C4-2B (cell line): ENCODE measurements around the gene RDH13.

Source experiments
- H3K27ac ChIP-seq: fragments of 450-650 bp; 2 replicates; pipeline ENCODE4 v1.5.1; 2017
- ZFX ChIP-seq: fragments of 450-650 bp; IDR thresholded peaks from 2 replicates; pipeline ENCODE4 v1.6.1; 2017
- TF ChIP-seq, protein P1 (sequence below): fragments of 450-650 bp; conservative IDR thresholded peaks from 2 replicates; pipeline ENCODE4 v1.5.1; 2017; ENCODE audit warnings: mild to moderate bottlenecking

RDH13 gene

DNA sequence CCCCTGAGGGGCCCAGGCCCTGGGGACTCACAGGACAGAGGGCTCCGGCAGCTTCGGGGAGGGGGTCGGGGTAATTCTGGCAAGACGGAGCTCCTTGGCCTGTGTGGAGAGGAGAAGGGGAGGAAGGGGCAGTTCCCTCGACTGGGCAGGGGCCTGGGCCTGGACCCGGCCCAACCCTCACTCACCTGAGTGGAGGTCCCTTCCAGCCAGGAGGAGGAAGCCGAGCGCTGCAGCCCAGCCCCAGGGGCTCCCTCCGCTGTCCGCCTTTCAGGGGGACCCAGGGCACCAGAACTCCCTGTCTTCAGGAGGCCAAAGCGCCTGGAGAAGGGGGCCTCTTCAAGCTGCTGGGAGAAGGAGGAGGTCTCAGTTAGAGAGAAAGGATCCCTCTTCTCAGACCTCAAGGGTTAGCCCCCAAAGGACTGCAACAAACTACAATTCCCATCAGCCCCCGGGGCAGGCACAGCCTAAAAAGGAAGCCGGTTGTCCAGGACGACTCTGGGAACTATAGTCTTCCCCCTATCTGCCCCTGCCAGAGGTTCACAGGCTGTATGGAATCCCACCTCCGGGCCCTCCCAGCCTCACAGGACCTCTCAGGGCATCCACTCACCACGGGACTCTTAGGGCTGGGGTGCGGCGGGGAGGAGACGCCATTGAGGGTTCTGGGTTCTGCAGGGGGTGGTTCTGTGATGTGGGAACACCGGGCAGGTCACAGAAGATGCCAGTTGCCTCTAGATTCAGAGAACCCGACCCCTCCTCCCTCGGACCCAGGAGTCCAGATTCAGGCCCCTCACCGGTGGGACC is 32.5 kb upstream of the RDH13 start:
- TF ChIP-seq ZFX = no peak
- TF ChIP-seq, protein P1, sequence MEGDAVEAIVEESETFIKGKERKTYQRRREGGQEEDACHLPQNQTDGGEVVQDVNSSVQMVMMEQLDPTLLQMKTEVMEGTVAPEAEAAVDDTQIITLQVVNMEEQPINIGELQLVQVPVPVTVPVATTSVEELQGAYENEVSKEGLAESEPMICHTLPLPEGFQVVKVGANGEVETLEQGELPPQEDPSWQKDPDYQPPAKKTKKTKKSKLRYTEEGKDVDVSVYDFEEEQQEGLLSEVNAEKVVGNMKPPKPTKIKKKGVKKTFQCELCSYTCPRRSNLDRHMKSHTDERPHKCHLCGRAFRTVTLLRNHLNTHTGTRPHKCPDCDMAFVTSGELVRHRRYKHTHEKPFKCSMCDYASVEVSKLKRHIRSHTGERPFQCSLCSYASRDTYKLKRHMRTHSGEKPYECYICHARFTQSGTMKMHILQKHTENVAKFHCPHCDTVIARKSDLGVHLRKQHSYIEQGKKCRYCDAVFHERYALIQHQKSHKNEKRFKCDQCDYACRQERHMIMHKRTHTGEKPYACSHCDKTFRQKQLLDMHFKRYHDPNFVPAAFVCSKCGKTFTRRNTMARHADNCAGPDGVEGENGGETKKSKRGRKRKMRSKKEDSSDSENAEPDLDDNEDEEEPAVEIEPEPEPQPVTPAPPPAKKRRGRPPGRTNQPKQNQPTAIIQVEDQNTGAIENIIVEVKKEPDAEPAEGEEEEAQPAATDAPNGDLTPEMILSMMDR = no peak
- no peak overlapping the region for H3K27ac ChIP-seq

DNA sequence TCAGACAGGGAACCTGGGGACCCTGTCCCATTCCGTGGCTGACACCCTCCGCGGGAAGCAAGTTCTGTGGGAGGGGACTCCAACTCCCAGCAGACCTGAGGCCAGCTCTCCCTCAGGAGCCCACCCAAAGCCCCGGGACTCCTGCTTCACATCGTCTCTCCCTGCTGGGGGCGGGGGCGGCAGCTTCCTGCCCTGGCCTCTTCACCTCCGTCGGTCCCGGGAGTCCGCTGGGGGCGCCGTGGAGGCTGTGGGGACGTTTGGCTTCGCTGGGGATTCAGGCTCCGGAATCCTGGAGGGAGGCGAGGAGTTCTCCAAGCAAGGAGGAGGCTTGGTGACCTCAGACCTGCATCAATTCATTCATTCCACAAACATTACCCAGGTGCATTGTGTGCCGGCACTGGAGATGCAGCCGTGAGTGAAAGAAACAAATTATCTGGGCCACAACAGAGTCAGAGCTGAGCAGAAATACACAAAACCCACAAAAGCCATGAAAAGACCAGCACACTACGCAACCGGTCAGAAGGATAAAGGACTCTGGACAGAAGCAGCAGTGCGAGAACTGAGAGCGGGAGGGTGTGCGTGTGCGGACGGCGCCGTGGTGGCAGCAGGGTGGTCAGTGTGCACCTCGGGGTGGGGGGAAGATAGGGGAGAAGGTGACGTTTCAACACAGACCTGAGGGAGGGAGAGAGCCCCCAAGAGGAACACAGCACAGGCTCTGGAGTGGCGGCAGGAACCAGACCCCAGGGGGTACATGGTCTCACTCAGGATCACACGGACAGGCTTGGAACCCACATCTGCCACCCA is 31.7 kb upstream of the RDH13 start:
- H3K27ac ChIP-seq = no peak overlapping the region
- TF ChIP-seq, protein P1 = no peak

DNA sequence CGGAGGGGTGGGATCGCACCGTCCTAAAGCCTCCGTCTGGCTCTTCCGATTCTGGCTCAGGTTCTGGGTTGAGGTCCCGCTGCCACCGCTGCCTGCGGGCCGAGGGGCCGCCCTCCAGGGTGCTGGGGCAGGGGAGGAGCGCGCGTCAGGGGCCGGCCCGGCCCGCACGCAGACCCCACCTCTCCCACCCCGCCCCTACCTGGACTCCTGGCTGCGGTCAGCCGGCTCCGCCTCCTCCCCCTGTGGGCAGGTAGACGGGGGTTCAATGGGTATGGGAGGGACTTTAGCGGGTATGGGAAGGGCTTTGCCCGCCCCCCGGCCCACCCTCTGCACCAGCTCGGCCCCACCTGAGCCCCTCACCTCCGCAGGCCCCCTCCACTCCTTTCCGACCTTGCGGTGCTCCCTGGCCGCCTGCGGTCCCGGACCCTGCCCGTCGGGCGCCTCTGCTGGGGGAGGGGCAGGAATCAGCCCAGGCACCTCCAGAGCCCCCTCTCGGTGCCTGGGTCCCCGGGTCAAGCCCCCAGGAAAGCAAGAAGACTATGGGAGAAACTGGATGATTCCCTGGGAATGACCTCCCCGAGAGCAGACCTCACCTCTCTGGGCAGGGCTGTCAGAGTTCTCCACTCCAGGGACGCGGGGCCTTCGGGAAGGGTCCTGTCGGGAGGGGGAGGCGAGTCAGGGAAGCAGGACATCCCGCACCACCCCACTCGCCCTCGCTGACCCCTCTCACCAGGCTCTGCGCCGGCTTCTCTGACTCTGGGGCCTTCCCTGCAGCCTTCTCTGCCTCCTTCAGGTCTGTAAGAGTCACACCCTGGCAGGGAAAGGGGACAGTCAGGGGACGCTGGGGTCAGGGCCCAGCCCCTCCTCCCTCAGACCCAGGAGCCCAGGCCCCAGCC is 29.7 kb upstream of the RDH13 start:
- TF ChIP-seq, protein P1 = no peak
- TF ChIP-seq ZFX = no peak
- no peak overlapping the region for H3K27ac ChIP-seq

- H3K27ac ChIP-seq = no peak overlapping the region
- TF ChIP-seq ZFX = no peak
- TF ChIP-seq, protein P1 = no peak
Observed at GRCh38 chr19:55091955-55092354, 29.0 kb upstream of the RDH13 start.

DNA sequence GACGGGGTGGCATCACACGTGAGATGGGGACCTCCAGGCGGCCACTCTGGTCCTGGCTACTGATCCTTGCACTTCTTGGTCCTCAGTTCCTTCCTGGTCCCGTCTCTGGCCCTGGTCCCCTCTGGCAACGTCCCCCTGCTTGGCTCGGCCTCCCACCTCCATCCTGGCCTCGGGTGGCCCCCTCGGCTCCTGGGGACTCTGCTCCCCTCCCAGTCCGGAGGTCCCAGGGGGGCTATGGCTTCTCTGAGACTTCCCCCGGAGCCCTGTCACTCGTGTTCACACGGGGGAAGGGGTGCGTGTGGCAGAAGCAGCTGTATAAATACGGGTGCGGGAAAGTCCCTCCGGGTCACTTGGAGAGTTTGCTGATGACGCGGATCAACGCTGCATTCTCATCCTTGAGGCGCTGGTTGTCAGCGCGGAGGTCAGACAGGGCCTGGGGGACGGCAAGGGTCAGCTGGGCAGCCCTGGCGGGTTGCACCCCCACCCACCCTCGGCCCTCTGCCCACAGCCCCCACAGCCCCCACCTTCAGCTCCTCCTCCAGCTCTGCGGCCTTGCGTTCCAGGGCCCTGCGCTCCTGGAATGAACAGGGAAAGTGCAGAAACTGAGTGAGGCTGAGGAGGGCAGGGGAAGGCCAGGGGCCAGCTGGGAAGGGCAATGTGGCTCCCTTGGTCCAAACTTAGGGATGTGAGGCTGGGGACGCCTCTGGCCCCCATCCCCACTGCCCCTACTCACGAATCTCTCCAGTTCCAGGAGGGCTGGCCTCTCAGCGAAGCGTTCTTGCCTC is 28.4 kb upstream of the RDH13 start:
- H3K27ac ChIP-seq = no peak overlapping the region
- no peak for TF ChIP-seq ZFX
- TF ChIP-seq, protein P1 = no peak

DNA sequence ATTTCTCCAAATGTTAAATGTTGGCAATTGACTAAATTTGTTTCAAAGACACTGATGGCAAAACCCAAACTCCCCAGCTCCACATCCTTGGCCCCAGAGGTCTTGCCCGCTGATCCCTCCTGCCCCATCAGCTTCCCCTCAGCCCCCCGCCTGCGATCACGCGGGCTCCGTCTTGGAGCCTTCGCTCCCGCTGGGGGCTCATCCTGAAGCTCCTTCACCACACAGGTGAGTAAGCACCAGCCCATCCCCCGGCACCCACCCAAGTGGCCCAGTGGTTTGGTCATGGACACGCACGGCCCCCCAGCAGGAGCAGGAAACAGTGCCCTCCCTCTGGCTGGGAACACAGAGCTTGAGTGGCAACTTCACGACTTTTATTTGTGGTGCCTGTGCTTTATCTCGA is 27.6 kb upstream of the RDH13 start:
- TF ChIP-seq ZFX = no peak
- TF ChIP-seq, protein P1 = no peak
- no peak overlapping the region for H3K27ac ChIP-seq
